GM18508 (cell line): Measurements from ENCODE around the gene BEST2.

Experiments
- ATAC-seq: cut with Tn5 transposase; IDR thresholded peaks from one replicate; pipeline ENCODE4 v1.9.1; 2021; ENCODE audit warnings: moderate number of reproducible peaks; ENCODE audit not compliant: insufficient read depth, unreplicated experiment

Gene BEST2

GRCh38 chr19:12727745-12728433, 23.7 kb upstream of the BEST2 start:
- no peak for ATAC-seq

- no peak for ATAC-seq
Observed at GRCh38 chr19:12730064-12730463, 21.5 kb upstream of the BEST2 start.

- ATAC-seq = no peak
Observed at GRCh38 chr19:12731337-12731736, 20.3 kb upstream of the BEST2 start.

GRCh38 chr19:12733369-12734214, 18.0 kb upstream of the BEST2 start:
- no peak for ATAC-seq

GRCh38 chr19:12736995-12737834, 14.4 kb upstream of the BEST2 start, which contains the start of gene GET3:
TSS of gene GET3 (plus strand) at chr19:12737497. CDS start at chr19:12737506, 9 bp downstream.
- peak; percentile 49 for ATAC-seq

GRCh38 chr19:12737835-12738351, 13.7 kb upstream of the BEST2 start:
- ATAC-seq = no peak

GRCh38 chr19:12745166-12745897, 6.3 kb upstream of the BEST2 start:
- ATAC-seq = no peak

GRCh38 chr19:12748489-12748888, 3.1 kb upstream of the BEST2 start:
- no peak for ATAC-seq

GRCh38 chr19:12749938-12750521, 1.6 kb upstream of the BEST2 start:
- ATAC-seq = no peak

GRCh38 chr19:12750851-12751250, 740 bp upstream of the BEST2 start:
- ATAC-seq = no peak

GRCh38 chr19:12752056-12752781, 628 bp downstream of the BEST2 start:
- ATAC-seq = no peak

GRCh38 chr19:12754465-12755196, 3.0 kb downstream of the BEST2 start:
- no peak for ATAC-seq

- ATAC-seq = no peak
Observed at GRCh38 chr19:12756150-12756883, 4.7 kb downstream of the BEST2 start.

- ATAC-seq = no peak
Observed at GRCh38 chr19:12757544-12758274, 6.1 kb downstream of the BEST2 start.

GRCh38 chr19:12759686-12760085, 8.1 kb downstream of the BEST2 start:
- no peak for ATAC-seq

- no peak for ATAC-seq
Observed at GRCh38 chr19:12763100-12763499, 11.5 kb downstream of the BEST2 start.

- ATAC-seq = no peak
Observed at GRCh38 chr19:12764698-12765097, 13.1 kb downstream of the BEST2 start.
